ENCODE measurements around the gene CDK1.

GRCh38 chr10:60823324-60823723, 45.0 kb downstream of the CDK1 start:
- TF ChIP-seq CTCF (IDR thresholded peaks at IDR 0.05; ENCODE audit: insufficient read depth, low read length, poor library complexity, severe bottlenecking) (no peak), EZH2phosphoT487 (conservative IDR thresholded peaks at IDR 0.05; ENCODE audit: low read length) (no peak)

Measured in SU-DHL-6 (cell line).